Hepatocyte (in vitro differentiated cells): ENCODE data around the gene ARVCF.

Source experiments
- EZH2 ChIP-seq: fragments of 200-600 bp; sonication (generic); IDR thresholded peaks from 2 replicates; pipeline ENCODE4 v1.6.1; 2016; ENCODE audit warnings: antibody characterized with exemption, mild to moderate bottlenecking, borderline replicate concordance
- EZH2phosphoT487 ChIP-seq: fragments of 200-600 bp; sonication (generic); IDR thresholded peaks from one replicate; pipeline ENCODE4 v1.6.1; 2018; ENCODE audit warnings: antibody characterized with exemption, mild to moderate bottlenecking, low read depth, moderate library complexity; ENCODE audit not compliant: unreplicated experiment, severe bottlenecking
- TF ChIP-seq, protein P1 (sequence below): fragments of 200-600 bp; sonication (generic); IDR thresholded peaks from 2 replicates; pipeline ENCODE4 v1.5.1; 2016; ENCODE audit warnings: antibody characterized with exemption, mild to moderate bottlenecking; ENCODE audit not compliant: poor library complexity

DNA sequence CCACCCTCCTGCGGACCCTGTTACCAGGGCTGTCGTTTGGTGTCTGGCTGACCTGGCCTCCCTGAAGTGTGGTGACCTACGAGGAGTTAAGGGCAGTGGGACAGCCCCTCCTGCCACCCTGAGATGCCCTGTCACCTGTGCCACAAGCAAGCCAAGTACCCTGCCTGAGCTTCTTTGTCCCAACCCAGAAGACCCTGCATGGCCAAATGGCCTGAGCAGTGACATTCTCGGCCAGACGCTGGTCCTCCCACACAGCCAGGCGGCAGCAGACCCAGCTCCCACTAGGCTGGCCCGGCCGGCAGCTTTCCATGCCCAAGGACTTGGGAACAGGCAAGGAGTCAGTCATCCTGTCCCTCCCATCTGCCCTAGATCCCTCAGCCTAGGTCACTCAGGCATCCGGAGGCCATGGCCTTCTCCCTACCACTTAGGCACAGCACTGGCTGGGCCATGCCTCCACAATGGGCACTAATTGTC, 7.6 kb downstream of the ARVCF start:
- TF ChIP-seq, protein P1, sequence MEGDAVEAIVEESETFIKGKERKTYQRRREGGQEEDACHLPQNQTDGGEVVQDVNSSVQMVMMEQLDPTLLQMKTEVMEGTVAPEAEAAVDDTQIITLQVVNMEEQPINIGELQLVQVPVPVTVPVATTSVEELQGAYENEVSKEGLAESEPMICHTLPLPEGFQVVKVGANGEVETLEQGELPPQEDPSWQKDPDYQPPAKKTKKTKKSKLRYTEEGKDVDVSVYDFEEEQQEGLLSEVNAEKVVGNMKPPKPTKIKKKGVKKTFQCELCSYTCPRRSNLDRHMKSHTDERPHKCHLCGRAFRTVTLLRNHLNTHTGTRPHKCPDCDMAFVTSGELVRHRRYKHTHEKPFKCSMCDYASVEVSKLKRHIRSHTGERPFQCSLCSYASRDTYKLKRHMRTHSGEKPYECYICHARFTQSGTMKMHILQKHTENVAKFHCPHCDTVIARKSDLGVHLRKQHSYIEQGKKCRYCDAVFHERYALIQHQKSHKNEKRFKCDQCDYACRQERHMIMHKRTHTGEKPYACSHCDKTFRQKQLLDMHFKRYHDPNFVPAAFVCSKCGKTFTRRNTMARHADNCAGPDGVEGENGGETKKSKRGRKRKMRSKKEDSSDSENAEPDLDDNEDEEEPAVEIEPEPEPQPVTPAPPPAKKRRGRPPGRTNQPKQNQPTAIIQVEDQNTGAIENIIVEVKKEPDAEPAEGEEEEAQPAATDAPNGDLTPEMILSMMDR: no peak
- TF ChIP-seq EZH2phosphoT487 (no peak), EZH2 (no peak)
